ENCODE data around the gene HOXB2. TPM values are rescaled to one million over a fixed set of nuclear protein-coding genes. Genes with fewer than 3 reads are reported as not detected.

The HOXB2 gene
- polyA plus RNA-seq, 3 donors: 1.6 to 3.8 (median 3.3) TPM

- no peaks in the 10 kb centered on the region for H3K4me1 Mint-ChIP-seq
- no peak overlapping the region for H3K4me3 Mint-ChIP-seq
- no peaks in the 10 kb centered on the region for H3K36me3 ChIP-seq (replicated peaks in 1 of 2; ENCODE audit: control insufficient read depth in 1 of 2, insufficient read depth in 2 of 2, low read length in 2 of 2)
- DNase-seq: no peak
- peaks cover 0 to 8% (median 0%) of the 10 kb centered on the region in 7 donors for H3K9me3 Mint-ChIP-seq
- intact Hi-C loops (cut with micrococcal nuclease): no loop called here
- TF ChIP-seq CTCF (IDR thresholded peaks at IDR 0.05): no peak
- peaks cover 51 to 69% (median 60%) of the 10 kb centered on the region in 3 donors for H3K27me3 Mint-ChIP-seq (ENCODE audit: low read depth in 3 of 3)
- H3K9ac ChIP-seq (ENCODE audit: insufficient read depth, low read length, poor library complexity, severe bottlenecking): no peak overlapping the region
- H3K4me3 ChIP-seq (replicated peaks in 1 of 3; ENCODE audit: low read depth in 2 of 3, low read length in 3 of 3): no peak overlapping the region
- peaks cover 0 to 3% of the 10 kb centered on the region in 2 donors for H3K36me3 Mint-ChIP-seq
- no peak overlapping the region for H3K4me2 ChIP-seq (replicated peaks; ENCODE audit: extremely low read depth, low read length, poor library complexity, severe bottlenecking)
- peaks cover 0 to 3% of the 10 kb centered on the region in 2 donors for H3K9me3 ChIP-seq (replicated peaks in 1 of 2; ENCODE audit: control insufficient read depth in 1 of 2, insufficient read depth in 1 of 2, low read length in 2 of 2)
- H3K27ac Mint-ChIP-seq: no peak overlapping the region
- H3K79me2 ChIP-seq (ENCODE audit: insufficient read depth, low read length): no peaks in the 10 kb centered on the region
- H3K4me1 ChIP-seq (ENCODE audit: control insufficient read depth in 1 of 2, insufficient read depth in 2 of 2, low read length in 2 of 2): no peaks in the 10 kb centered on the region
- H3K27ac ChIP-seq (ENCODE audit: low read depth in 1 of 2, low read length in 2 of 2): no peak overlapping the region
- no peak overlapping the region for H2AFZ ChIP-seq (ENCODE audit: insufficient read depth, low read depth, low read length, poor library complexity, severe bottlenecking)
- WGBS (ENCODE audit: insufficient coverage): 94% methylated on average over 7 of the region's 11 CpGs
- H3K27me3 ChIP-seq (ENCODE audit: control insufficient read depth in 2 of 2, insufficient read depth in 2 of 2, low read length in 2 of 2): peaks cover 25 to 46% of the 10 kb centered on the region in 2 donors
- H4K20me1 ChIP-seq (ENCODE audit: insufficient read depth, low read length): no peaks in the 10 kb centered on the region
These were observed 15.8 kb downstream of the HOXB2 start for GRCh38 chr17:48528936-48529682.

- Histone ChIP-seq H3K4me2 (replicated peaks; ENCODE audit: extremely low read depth, low read length, poor library complexity, severe bottlenecking) (no peak overlapping the region), H3K27me3 (ENCODE audit: control insufficient read depth in 2 of 2, insufficient read depth in 2 of 2, low read length in 2 of 2) (peaks cover 25 to 48% of the 10 kb centered on the region in 2 donors), H3K27ac (ENCODE audit: low read depth in 1 of 2, low read length in 2 of 2) (no peak overlapping the region), H3K9me3 (replicated peaks in 1 of 2; ENCODE audit: control insufficient read depth in 1 of 2, insufficient read depth in 1 of 2, low read length in 2 of 2) (peaks cover 0 to 3% of the 10 kb centered on the region in 2 donors), H3K36me3 (replicated peaks in 1 of 2; ENCODE audit: control insufficient read depth in 1 of 2, insufficient read depth in 2 of 2, low read length in 2 of 2) (no peaks in the 10 kb centered on the region), H3K4me1 (ENCODE audit: control insufficient read depth in 1 of 2, insufficient read depth in 2 of 2, low read length in 2 of 2) (no peaks in the 10 kb centered on the region), H4K20me1 (ENCODE audit: insufficient read depth, low read length) (no peaks in the 10 kb centered on the region), H3K79me2 (ENCODE audit: insufficient read depth, low read length) (no peaks in the 10 kb centered on the region), H2AFZ (ENCODE audit: insufficient read depth, low read depth, low read length, poor library complexity, severe bottlenecking) (no peak overlapping the region), H3K4me3 (replicated peaks in 1 of 3; ENCODE audit: low read depth in 2 of 3, low read length in 3 of 3) (no peak overlapping the region), H3K9ac (ENCODE audit: insufficient read depth, low read length, poor library complexity, severe bottlenecking) (no peak overlapping the region)
- H3K27ac Mint-ChIP-seq: no peak overlapping the region
- no peaks in the 10 kb centered on the region for H3K4me1 Mint-ChIP-seq
- peaks cover 0 to 3% of the 10 kb centered on the region in 2 donors for H3K36me3 Mint-ChIP-seq
- intact Hi-C loops (cut with micrococcal nuclease): no loop called here
- no peak for TF ChIP-seq CTCF (IDR thresholded peaks at IDR 0.05)
- peaks cover 53 to 75% (median 59%) of the 10 kb centered on the region in 3 donors for H3K27me3 Mint-ChIP-seq (ENCODE audit: low read depth in 3 of 3)
- 90% methylated on average over 5 of the region's 7 CpGs for WGBS (ENCODE audit: insufficient coverage)
- no peak for DNase-seq
- H3K4me3 Mint-ChIP-seq: peak overlapping the region in 1 of 2 donors; percentile 17
- H3K9me3 Mint-ChIP-seq: peaks cover 0 to 8% (median 0%) of the 10 kb centered on the region in 7 donors
These were observed 16.6 kb downstream of the HOXB2 start for GRCh38 chr17:48528153-48528935.

Measured in CD14-positive monocyte (primary cell).